ENCODE results near the gene FOSL2. TPM values are rescaled to one million over a fixed set of nuclear protein-coding genes. Genes with fewer than 3 reads are reported as not detected.

Gene FOSL2
- polyA plus RNA-seq, 1 of the 3 experiments (the other 2 are of a cell fraction), result 41.7 TPM

GRCh38 chr2:28431741-28432140 lies 39.1 kb downstream of the FOSL2 start (continued):
- TF ChIP-seq TAF1 (IDR thresholded peaks at IDR 0.05; ENCODE audit: borderline replicate concordance, low read depth, low read length) (no peak), GABPA (IDR thresholded peaks at IDR 0.05; ENCODE audit: low read depth) (no peak), SIN3A (IDR thresholded peaks at IDR 0.05; ENCODE audit: borderline replicate concordance, low read depth, low read length) (no peak)
- TF ChIP-seq, protein P1, sequence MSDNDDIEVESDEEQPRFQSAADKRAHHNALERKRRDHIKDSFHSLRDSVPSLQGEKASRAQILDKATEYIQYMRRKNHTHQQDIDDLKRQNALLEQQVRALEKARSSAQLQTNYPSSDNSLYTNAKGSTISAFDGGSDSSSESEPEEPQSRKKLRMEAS (IDR thresholded peaks at IDR 0.05; ENCODE audit: low read depth), result no peak

DNA sequence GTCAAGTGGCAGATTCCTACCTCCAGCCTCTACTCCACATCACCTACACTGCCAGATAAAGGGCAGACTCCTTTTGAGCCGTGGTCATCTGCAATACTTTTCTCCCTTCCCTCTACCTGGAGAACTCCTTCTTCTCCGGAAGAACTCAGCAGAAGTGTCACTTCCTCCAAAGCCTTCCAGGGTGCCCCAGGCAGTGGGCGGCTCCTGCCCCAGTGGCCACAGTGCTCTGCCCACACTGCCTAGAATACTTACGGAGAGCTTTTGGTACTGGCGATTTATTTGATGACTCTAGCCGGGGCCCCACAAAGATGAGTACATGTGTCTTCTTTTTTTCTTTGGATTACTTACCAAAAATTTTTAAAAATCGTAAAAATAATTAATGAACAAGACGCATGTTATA lies 39.7 kb downstream of the FOSL2 start:
- H2AFZ ChIP-seq (ENCODE audit: low read depth), result no peak overlapping the region
- no peak for DNase-seq
- no peaks in the 10 kb centered on the region for H4K20me1 ChIP-seq (ENCODE audit: insufficient read depth)
- ChIA-PET CTCF (interaction anchor here (0.7 to 1.6 kb wide), 3 partner anchors 17 to 749 kb away, joined by 3 to 5 read pairs (median 3); no protein-coding TSS in a partner anchor), POLR2A (no interaction called here)
- WGBS (ENCODE audit: low lambda C conversion rate), result 92% methylated on average over 8 of the region's 8 CpGs
- H3K79me2 ChIP-seq (ENCODE audit: insufficient read depth), result no peaks in the 10 kb centered on the region
- H3K9me3 ChIP-seq, result no peaks in the 10 kb centered on the region
- H3K4me3 ChIP-seq (ENCODE audit: low read depth in 2 of 2, low read length in 1 of 2), result no peak overlapping the region
- peaks cover 0 to 7% of the 10 kb centered on the region in 2 experiments; a peak in 1 of 4 replicates for H3K4me1 ChIP-seq (ENCODE audit: control insufficient read depth in 1 of 2, insufficient read depth in 2 of 2, low read depth in 1 of 2, low read length in 1 of 2)
- H3K36me3 ChIP-seq (replicated peaks in 1 of 2; ENCODE audit: control insufficient read depth in 1 of 2, insufficient read depth in 2 of 2, low read length in 1 of 2), result no peaks in the 10 kb centered on the region
- H3K4me2 ChIP-seq, result no peak overlapping the region
- TF ChIP-seq, protein P2, sequence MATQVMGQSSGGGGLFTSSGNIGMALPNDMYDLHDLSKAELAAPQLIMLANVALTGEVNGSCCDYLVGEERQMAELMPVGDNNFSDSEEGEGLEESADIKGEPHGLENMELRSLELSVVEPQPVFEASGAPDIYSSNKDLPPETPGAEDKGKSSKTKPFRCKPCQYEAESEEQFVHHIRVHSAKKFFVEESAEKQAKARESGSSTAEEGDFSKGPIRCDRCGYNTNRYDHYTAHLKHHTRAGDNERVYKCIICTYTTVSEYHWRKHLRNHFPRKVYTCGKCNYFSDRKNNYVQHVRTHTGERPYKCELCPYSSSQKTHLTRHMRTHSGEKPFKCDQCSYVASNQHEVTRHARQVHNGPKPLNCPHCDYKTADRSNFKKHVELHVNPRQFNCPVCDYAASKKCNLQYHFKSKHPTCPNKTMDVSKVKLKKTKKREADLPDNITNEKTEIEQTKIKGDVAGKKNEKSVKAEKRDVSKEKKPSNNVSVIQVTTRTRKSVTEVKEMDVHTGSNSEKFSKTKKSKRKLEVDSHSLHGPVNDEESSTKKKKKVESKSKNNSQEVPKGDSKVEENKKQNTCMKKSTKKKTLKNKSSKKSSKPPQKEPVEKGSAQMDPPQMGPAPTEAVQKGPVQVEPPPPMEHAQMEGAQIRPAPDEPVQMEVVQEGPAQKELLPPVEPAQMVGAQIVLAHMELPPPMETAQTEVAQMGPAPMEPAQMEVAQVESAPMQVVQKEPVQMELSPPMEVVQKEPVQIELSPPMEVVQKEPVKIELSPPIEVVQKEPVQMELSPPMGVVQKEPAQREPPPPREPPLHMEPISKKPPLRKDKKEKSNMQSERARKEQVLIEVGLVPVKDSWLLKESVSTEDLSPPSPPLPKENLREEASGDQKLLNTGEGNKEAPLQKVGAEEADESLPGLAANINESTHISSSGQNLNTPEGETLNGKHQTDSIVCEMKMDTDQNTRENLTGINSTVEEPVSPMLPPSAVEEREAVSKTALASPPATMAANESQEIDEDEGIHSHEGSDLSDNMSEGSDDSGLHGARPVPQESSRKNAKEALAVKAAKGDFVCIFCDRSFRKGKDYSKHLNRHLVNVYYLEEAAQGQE (IDR thresholded peaks at IDR 0.05; ENCODE audit: low read depth, low read length), result no peak
- no peak for TF ChIP-seq GATA2 (CRISPR knock-in tag; IDR thresholded peaks at IDR 0.05)
- TF ChIP-seq USF2 (IDR thresholded peaks at IDR 0.05; ENCODE audit: borderline replicate concordance, low read depth, low read length), result no peak
- TF ChIP-seq MXI1 (IDR thresholded peaks at IDR 0.05; ENCODE audit: low read depth, low read length), result no peak
- TF ChIP-seq NRF1 (IDR thresholded peaks at IDR 0.05; ENCODE audit: low read depth, low read length), result no peak
- no peak for TF ChIP-seq FOXJ3 (CRISPR knock-in tag; IDR thresholded peaks at IDR 0.05)
- no peak for TF ChIP-seq CHD2 (IDR thresholded peaks at IDR 0.05; ENCODE audit: low read length, partially characterized antibody)
- TF ChIP-seq RCOR1 (IDR thresholded peaks at IDR 0.05; ENCODE audit: low read length), result no peak
- no peak for TF ChIP-seq FOXM1 (IDR thresholded peaks at IDR 0.05; ENCODE audit: low read depth)
- TF ChIP-seq SIN3A (IDR thresholded peaks at IDR 0.05; ENCODE audit: borderline replicate concordance, low read depth, low read length), result no peak
- TF ChIP-seq RAD21 (IDR thresholded peaks at IDR 0.05; ENCODE audit: low read length), result no peak
- no peak for TF ChIP-seq TAF1 (IDR thresholded peaks at IDR 0.05; ENCODE audit: borderline replicate concordance, low read depth, low read length)
- TF ChIP-seq ELF1 (IDR thresholded peaks at IDR 0.05), result no peak
- H3K27ac ChIP-seq (ENCODE audit: low read depth in 2 of 2, low read length in 1 of 2), result no peak overlapping the region
- no peak overlapping the region for H3K9ac ChIP-seq
- peaks cover 5% of the 10 kb centered on the region for H3F3A ChIP-seq (replicated peaks; ENCODE audit: insufficient read depth)
- no peaks in the 10 kb centered on the region for H3K9me2 ChIP-seq
- no peaks in the 10 kb centered on the region for H3K27me3 ChIP-seq (ENCODE audit: insufficient read depth)
